Activated CD4-positive, CD25-positive, alpha-beta regulatory T cell treated with anti-CD3 and anti-CD28 coated beads, Interleukin-2, amount 50 U/mL, for 16 hours (primary cell): ENCODE data around the gene HOXB1.

ENCODE experiments used
- DNase-seq: peaks from one replicate; pipeline ENCODE4 v3.0.0-alpha.2; 2020; ENCODE audit warnings: low read depth, low spot score

The HOXB1 gene

GRCh38 chr17:48567646-48568354 lies 37.0 kb upstream of the HOXB1 start:
- DNase-seq, result no peak

DNA sequence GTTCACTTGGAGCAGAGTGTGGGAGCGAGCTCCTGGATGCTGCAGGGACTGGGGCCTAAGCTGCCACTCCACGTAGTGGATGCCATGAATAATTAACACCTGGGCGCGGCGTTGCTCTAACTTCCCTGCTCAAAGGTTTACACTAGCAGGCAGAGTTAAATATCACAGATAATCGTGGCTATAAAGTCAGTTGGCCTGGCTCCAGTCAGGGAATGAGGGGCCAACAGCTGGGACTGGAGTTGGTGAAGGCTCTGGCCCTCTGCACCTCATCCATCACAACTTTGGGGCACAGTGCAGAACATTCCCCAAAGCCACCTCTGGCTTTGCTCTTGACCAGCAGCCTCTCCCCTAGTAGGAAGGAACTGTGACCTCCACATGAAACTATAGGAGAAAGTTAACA lies 36.4 kb upstream of the HOXB1 start:
- DNase-seq, result no peak

DNA sequence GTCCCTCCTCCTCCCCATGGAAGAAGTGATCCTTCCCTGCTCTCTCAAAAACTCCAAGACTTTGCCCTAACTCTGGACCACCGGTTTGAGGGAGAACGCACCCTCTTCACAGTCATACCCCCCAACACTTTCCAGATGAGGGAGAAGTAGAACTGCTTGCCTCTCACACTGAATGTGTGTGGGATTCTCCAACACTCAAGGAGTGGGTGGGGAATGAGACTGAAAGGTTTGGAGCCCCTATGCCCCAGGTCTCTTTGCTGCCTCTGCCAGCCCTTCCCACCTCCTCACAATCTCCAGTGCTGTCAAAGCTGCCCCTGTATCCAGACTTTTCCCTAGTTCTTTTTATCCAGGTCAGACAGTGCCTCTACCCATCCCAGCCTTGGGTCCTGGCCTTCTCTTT lies 35.9 kb upstream of the HOXB1 start:
- DNase-seq, result no peak

GRCh38 chr17:48565925-48566710 lies 35.3 kb upstream of the HOXB1 start:
- DNase-seq, result no peak

DNA sequence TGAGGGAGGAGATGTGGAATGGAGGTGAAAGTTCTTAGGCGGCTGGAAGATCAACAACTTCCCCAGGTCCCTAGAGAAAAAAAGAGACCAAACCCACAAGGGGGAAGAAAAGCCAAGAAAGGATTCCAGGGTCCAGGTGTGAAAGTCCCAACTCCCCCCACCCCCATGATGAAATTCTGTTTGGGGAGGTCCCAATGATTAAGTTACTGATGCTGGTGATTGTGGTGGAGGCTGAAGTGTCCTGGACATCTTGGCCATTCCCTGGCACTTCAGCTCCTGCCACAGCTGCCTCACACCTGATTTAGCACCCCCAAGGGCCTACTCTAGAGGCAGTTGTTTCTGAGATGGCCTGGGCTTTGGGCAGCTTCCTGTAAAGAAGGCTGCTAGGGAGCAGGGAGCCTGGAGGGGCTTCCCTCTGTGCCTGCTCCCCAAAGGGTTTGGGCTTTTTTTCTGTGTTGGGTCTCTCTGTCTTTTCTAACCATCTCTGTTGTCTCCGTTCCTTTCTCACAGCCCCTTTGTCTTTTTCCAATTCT lies 34.3 kb upstream of the HOXB1 start:
- no peak for DNase-seq

DNA sequence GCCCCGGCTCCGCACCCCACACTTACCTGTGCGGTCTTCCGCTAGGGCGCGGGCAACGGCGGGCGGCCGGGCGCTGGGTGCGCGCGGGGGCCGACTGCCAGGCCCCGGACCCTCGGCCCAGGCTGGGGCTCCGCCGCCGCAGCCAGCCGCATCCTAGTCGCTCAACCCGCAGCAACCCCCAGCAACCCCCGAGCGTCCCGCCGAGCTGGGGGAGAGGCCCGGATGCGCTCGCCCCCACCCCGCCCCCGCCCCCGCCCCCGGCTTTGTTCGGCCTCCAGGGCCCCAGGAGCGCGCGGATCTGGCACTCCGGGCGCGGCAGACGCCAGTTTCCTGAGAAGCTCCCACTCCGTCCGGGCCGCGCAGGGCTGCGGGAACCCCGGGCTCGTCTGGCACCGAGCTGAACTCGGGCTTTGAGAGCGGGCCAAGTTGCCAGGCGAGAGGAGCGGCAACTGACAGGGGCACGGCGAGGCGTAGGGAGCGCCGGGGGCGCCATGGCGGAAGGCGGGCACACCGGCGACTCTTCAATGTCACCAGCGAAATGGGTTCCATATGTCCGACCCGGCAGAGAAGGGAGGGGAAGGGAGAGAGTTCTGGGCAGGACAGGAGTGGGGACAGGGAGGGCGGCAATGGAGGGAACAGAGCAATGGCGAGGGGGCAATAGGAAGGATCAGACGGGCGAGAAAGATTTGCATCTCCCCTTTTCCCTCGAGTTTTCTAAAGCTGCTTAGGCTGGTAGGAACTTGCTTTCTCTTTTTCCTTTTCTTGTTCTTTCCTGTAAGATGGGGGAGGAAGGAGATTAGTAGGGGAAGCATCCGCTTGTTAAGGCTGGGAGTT lies 33.6 kb upstream of the HOXB1 start:
- no peak for DNase-seq

DNA sequence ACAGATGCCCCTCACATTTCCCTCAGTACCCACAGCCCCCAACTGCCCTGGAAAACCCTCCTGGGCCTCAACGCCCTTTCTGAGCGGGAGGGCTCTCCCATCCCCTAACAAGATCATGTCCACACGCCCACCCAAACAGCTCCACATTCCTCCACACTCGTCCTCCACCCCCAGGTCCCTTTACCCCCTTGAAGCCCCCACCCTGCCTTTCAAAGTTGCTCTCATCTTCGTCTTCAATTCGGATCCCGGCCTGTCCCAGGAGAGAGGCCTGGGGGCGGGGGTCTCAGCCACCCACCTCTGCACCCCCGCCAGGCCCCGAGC lies 33.0 kb upstream of the HOXB1 start:
- no peak for DNase-seq

- no peak for DNase-seq
Observed at GRCh38 chr17:48563385-48563838, 32.6 kb upstream of the HOXB1 start.

DNA sequence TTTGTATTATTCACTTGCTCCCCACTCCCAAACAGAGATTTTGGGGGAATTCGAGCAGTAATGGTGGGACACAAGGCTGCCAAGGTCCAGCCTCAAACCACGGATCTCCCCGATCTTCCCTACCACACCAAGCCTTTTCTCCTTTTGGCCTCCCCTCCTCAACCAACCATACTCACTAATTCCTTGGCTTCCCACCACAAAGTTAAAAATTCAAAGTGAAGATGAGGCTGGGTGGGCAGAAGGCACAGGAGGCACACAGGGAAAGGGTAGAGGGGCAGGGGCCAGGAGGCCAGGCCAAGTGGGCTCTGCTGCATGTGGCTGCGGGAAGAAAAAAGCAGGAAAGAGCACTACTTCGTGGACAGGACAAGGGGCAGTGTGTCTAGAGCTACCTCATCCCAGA lies 32.1 kb upstream of the HOXB1 start:
- no peak for DNase-seq

GRCh38 chr17:48561884-48562810 lies 31.3 kb upstream of the HOXB1 start:
- DNase-seq, result no peak

DNA sequence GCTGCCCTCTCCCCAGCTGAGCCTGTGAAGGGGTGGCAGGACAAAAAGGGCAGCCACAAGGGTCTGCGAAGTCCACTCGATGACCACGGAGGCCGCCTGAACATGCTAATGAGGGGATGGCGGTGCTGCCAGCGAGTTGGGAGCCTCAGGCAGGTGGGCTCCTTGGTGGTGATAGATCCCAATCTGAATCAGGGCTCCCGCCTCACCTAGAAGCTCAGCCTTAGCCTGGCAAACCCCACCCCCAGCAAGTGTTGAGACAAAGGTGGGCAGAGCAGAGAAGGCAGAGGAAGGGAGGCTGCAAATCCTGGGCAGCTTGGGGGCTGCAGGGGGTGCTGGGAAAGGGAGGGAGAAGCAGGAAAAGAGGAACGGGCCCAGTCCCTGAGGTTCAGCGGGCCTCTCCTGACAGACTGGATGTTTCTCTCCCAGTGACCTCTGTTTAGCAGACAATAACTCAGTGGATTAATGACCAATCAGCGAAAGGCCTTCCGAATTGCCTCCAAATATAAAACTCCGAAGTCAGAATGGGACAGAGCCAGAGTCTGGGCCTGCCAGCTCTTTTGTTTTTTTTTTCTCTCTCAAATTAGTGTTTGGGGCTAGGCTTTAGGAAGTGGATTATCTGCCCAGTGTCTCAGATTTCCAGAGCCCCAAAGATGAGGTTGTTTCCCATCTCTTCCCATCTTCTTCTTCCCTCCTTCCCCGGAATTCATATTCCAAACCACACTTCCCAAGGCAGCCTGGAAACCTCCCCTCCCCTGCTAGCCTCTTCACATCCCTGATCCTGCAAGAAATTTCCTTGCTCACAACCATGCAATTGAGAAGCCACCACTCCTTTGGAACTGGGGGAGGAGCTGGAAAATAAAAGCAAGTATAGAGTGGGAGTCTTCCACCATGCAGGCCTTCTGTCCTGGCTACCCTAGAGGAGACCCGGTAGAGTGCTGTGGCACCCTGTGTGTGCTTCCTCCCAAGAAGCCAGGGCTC lies 29.3 kb upstream of the HOXB1 start:
- no peak for DNase-seq

DNA sequence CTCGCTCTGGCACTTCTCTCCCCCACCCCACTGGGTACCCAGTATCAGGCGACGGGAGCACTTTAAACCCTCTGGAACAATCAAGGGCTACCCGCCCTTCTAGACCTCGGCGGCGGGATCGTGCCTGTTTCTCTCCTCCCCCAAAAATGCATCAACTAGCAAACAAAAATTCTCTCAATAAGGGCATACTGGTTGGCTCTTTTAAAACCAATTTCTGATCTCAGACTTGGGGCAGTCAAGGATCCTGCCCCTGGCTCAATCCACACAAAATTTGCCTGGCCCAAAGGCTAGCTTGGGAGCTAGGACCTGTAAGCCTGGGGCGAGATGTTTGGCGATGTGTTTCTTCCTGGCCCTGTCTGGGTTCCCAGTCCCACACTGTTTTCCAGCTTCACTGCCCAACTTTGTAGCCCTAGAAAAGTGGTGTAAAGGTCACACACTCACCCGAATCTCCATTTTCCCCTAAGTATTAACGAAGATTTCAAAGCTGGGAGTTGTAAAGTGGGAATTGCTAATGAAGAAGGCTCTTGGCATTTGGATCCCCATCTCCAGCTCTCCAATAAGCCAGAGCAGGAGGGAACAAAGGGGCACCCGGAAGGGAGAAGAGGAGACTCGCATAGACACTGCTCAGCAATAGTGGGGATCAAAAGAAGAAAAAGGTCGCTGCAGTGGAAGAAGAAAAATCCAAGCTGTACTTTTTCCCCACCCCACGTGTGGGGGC lies 28.5 kb upstream of the HOXB1 start:
- DNase-seq, result no peak

DNA sequence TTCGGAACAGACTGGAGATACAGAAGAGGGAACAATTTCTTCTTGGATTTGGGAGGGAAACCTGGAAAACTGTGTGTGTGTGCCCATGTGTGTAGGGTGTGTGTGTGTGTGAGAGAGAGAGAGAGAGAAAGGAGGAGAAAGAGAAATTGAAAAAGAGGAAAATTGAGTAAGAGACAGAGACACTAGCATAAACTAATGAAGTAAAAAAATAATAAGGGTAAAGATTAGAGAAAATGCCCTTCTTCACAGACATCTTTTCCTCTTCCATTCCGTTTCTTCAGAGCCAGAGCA lies 28.0 kb upstream of the HOXB1 start:
- DNase-seq, result no peak

- no peak for DNase-seq
Observed at GRCh38 chr17:48558057-48558830, 27.4 kb upstream of the HOXB1 start.

- no peak for DNase-seq
Observed at GRCh38 chr17:48556576-48557401, 26.0 kb upstream of the HOXB1 start.

GRCh38 chr17:48556229-48556575 lies 25.4 kb upstream of the HOXB1 start:
- DNase-seq, result no peak

GRCh38 chr17:48555258-48556228 lies 24.7 kb upstream of the HOXB1 start:
- no peak for DNase-seq
